ENCODE measurements around the gene COX7B2. TPM values are rescaled to one million over a fixed set of nuclear protein-coding genes. Genes with fewer than 3 reads are reported as not detected.

Gene COX7B2
- total and polyA plus RNA-seq, 9 of the 15 experiments (the other 6 are each of a cell fraction or from before 2014, with no cell fraction given), result 0.33 to 3.5 (median 0.67) TPM; not detected in 3

GRCh38 chr4:46830971-46831454, 78.0 kb downstream of the COX7B2 start (continued):
- TF ChIP-seq, protein P1, sequence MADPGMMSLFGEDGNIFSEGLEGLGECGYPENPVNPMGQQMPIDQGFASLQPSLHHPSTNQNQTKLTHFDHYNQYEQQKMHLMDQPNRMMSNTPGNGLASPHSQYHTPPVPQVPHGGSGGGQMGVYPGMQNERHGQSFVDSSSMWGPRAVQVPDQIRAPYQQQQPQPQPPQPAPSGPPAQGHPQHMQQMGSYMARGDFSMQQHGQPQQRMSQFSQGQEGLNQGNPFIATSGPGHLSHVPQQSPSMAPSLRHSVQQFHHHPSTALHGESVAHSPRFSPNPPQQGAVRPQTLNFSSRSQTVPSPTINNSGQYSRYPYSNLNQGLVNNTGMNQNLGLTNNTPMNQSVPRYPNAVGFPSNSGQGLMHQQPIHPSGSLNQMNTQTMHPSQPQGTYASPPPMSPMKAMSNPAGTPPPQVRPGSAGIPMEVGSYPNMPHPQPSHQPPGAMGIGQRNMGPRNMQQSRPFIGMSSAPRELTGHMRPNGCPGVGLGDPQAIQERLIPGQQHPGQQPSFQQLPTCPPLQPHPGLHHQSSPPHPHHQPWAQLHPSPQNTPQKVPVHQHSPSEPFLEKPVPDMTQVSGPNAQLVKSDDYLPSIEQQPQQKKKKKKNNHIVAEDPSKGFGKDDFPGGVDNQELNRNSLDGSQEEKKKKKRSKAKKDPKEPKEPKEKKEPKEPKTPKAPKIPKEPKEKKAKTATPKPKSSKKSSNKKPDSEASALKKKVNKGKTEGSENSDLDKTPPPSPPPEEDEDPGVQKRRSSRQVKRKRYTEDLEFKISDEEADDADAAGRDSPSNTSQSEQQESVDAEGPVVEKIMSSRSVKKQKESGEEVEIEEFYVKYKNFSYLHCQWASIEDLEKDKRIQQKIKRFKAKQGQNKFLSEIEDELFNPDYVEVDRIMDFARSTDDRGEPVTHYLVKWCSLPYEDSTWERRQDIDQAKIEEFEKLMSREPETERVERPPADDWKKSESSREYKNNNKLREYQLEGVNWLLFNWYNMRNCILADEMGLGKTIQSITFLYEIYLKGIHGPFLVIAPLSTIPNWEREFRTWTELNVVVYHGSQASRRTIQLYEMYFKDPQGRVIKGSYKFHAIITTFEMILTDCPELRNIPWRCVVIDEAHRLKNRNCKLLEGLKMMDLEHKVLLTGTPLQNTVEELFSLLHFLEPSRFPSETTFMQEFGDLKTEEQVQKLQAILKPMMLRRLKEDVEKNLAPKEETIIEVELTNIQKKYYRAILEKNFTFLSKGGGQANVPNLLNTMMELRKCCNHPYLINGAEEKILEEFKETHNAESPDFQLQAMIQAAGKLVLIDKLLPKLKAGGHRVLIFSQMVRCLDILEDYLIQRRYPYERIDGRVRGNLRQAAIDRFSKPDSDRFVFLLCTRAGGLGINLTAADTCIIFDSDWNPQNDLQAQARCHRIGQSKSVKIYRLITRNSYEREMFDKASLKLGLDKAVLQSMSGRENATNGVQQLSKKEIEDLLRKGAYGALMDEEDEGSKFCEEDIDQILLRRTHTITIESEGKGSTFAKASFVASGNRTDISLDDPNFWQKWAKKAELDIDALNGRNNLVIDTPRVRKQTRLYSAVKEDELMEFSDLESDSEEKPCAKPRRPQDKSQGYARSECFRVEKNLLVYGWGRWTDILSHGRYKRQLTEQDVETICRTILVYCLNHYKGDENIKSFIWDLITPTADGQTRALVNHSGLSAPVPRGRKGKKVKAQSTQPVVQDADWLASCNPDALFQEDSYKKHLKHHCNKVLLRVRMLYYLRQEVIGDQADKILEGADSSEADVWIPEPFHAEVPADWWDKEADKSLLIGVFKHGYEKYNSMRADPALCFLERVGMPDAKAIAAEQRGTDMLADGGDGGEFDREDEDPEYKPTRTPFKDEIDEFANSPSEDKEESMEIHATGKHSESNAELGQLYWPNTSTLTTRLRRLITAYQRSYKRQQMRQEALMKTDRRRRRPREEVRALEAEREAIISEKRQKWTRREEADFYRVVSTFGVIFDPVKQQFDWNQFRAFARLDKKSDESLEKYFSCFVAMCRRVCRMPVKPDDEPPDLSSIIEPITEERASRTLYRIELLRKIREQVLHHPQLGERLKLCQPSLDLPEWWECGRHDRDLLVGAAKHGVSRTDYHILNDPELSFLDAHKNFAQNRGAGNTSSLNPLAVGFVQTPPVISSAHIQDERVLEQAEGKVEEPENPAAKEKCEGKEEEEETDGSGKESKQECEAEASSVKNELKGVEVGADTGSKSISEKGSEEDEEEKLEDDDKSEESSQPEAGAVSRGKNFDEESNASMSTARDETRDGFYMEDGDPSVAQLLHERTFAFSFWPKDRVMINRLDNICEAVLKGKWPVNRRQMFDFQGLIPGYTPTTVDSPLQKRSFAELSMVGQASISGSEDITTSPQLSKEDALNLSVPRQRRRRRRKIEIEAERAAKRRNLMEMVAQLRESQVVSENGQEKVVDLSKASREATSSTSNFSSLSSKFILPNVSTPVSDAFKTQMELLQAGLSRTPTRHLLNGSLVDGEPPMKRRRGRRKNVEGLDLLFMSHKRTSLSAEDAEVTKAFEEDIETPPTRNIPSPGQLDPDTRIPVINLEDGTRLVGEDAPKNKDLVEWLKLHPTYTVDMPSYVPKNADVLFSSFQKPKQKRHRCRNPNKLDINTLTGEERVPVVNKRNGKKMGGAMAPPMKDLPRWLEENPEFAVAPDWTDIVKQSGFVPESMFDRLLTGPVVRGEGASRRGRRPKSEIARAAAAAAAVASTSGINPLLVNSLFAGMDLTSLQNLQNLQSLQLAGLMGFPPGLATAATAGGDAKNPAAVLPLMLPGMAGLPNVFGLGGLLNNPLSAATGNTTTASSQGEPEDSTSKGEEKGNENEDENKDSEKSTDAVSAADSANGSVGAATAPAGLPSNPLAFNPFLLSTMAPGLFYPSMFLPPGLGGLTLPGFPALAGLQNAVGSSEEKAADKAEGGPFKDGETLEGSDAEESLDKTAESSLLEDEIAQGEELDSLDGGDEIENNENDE (IDR thresholded peaks at IDR 0.05; ENCODE audit: low read depth, low read length), result no peak
- TF ChIP-seq GATAD2A (IDR thresholded peaks at IDR 0.05), result no peak
- TF ChIP-seq BRCA1 (IDR thresholded peaks at IDR 0.05), result no peak
- TF ChIP-seq BRCA1 (CRISPR knock-in tag; IDR thresholded peaks at IDR 0.05), result no peak
- no peak for TF ChIP-seq DNMT1 (IDR thresholded peaks at IDR 0.05)
- TF ChIP-seq RB1 (IDR thresholded peaks at IDR 0.05; ENCODE audit: low read depth), result no peak
- no peak for TF ChIP-seq MYNN (IDR thresholded peaks at IDR 0.05)
- TF ChIP-seq MYNN (CRISPR knock-in tag; IDR thresholded peaks at IDR 0.05), result no peak
- no peak for TF ChIP-seq NCOR1 (IDR thresholded peaks at IDR 0.05)
- TF ChIP-seq ZNF184 (CRISPR knock-in tag; IDR thresholded peaks at IDR 0.05), result no peak
- TF ChIP-seq, protein P2, sequence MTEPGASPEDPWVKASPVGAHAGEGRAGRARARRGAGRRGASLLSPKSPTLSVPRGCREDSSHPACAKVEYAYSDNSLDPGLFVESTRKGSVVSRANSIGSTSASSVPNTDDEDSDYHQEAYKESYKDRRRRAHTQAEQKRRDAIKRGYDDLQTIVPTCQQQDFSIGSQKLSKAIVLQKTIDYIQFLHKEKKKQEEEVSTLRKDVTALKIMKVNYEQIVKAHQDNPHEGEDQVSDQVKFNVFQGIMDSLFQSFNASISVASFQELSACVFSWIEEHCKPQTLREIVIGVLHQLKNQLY (CRISPR knock-in tag; conservative IDR thresholded peaks at IDR 0.05), result no peak
